PC-9 (cell line): ENCODE results near the gene CNTNAP2. TPM values are rescaled to one million over a fixed set of nuclear protein-coding genes. Genes with fewer than 3 reads are reported as not detected.

Source experiments
- BruUV-seq: library from RNA; stranded (reverse); fragments of 400-500 nt; replicated peaks from 2 replicates; lab custom pipeline; 2021; lab: Mats Ljungman, UMichigan
- CTCF ChIA-PET: fragments of 300-600 bp; sonication (Branson Sonifier 250); formaldehyde crosslinking; loops from one replicate; lab custom pipeline; 2022; ENCODE audit warnings: antibody characterized with exemption; lab: Charles Lee
- POLR2A ChIA-PET: fragments of 300-600 bp; sonication (Branson Sonifier 250); formaldehyde crosslinking; loops from one replicate; lab custom pipeline; 2022; ENCODE audit warnings: antibody characterized with exemption; ENCODE audit not compliant: unreplicated experiment; lab: Charles Lee
- DNase-seq, 2 experiments: peaks; one replicate each; pipeline versions ENCODE4 v3.0.0 to v3.0.0-alpha.2; 2015 to 2022; ENCODE audit warnings: mixed read lengths in 1 of 2
- H2AFZ ChIP-seq: fragments of 200-600 bp; sonication (generic); 2 replicates; pipeline ENCODE4 v1.8.1; 2017; ENCODE audit warnings: antibody characterized with exemption
- H3F3A ChIP-seq: fragments of 200-600 bp; sonication (generic); 2 replicates; pipeline ENCODE4 v1.8.1; 2017; ENCODE audit warnings: antibody characterized with exemption, mild to moderate bottlenecking, low read depth; ENCODE audit not compliant: insufficient read depth
- H3K27ac ChIP-seq: fragments of 200-600 bp; sonication (generic); 2 replicates; pipeline ENCODE4 v1.6.1; 2016; ENCODE audit warnings: mixed run types
- H3K27me3 ChIP-seq: fragments of 200-600 bp; sonication (generic); 2 replicates; pipeline ENCODE4 v1.6.1; 2016; ENCODE audit warnings: low read depth, mixed run types; ENCODE audit not compliant: insufficient read depth
- H3K36me3 ChIP-seq: fragments of 200-600 bp; sonication (generic); 2 replicates; pipeline ENCODE4 v1.6.1; 2016; ENCODE audit warnings: low read depth, mixed run types
- H3K4me1 ChIP-seq: fragments of 200-600 bp; sonication (generic); replicated peaks from 2 replicates; pipeline ENCODE4 v1.6.1; 2016; ENCODE audit warnings: mixed run types; ENCODE audit not compliant: insufficient read depth
- H3K4me2 ChIP-seq: fragments of 200-600 bp; sonication (generic); 2 replicates; pipeline ENCODE4 v1.6.1; 2017; ENCODE audit warnings: mixed run types
- H3K4me3 ChIP-seq: fragments of 200-600 bp; sonication (generic); 2 replicates; pipeline ENCODE4 v1.6.1; 2016; ENCODE audit warnings: mixed run types
- H3K79me2 ChIP-seq: fragments of 200-600 bp; sonication (generic); 2 replicates; pipeline ENCODE4 v1.6.1; 2017; ENCODE audit warnings: low read depth, mixed run types
- H3K9me2 ChIP-seq: fragments of 200-600 bp; sonication (generic); 2 replicates; pipeline ENCODE4 v1.8.1; 2017; ENCODE audit warnings: mild to moderate bottlenecking; ENCODE audit not compliant: insufficient read depth
- H3K9me3 ChIP-seq: fragments of 200-600 bp; sonication (generic); 2 replicates; pipeline ENCODE4 v1.8.1; 2016; ENCODE audit warnings: low read depth; ENCODE audit not compliant: insufficient read depth
- H4K20me1 ChIP-seq: fragments of 200-600 bp; sonication (generic); 2 replicates; pipeline ENCODE4 v1.8.1; 2017; ENCODE audit not compliant: insufficient read depth
- EZH2 ChIP-seq: fragments of 200-600 bp; sonication (generic); IDR thresholded peaks from 2 replicates; pipeline ENCODE4 v1.8.0; 2017; ENCODE audit warnings: antibody characterized with exemption, low read depth
- intact Hi-C: fragments of 100-400 bp; cut with micrococcal nuclease; formaldehyde crosslinking; loops from one replicate; pipeline ENCODE4 v1.10.0; 2022; ENCODE audit not compliant: unreplicated experiment
- total RNA-seq: library from RNA; stranded (reverse); gene quantifications from 2 replicates; pipeline ENCODE4 v1.2.3, GENCODE V29; 2021
- TF ChIP-seq, protein P1 (sequence below): fragments of 200-600 bp; sonication (generic); conservative IDR thresholded peaks from 2 replicates; pipeline ENCODE4 v1.6.1; 2017; ENCODE audit warnings: mixed run types, antibody characterized with exemption, mild to moderate bottlenecking, moderate library complexity

The CNTNAP2 gene
- total RNA-seq, 1 experiment from 2014 or later, result not detected

DNA sequence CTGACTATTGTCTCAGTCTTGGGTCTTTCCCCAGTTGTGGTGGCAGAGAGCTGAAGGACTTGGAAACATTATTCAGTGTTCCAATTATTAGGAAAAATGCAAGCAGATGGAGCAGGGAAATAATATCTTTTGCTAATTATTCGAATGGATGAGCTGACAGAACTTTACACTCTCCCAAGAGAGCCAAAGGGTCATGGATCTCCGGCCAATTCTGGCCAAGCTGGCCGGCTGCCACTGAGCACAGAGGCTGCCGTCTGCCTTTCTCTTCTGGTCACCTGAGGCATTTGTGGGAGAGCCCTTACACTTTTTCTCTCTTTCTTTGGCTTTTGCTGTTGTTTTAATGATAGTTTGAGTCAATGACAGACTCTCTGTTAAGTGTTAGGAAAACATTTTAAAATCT lies 22.2 kb upstream of the CNTNAP2 start:
- H4K20me1 ChIP-seq, result no peaks in the 10 kb centered on the region
- intact Hi-C loops, result no loop called here
- no peak overlapping the region for H3K4me3 ChIP-seq
- H3K36me3 ChIP-seq, result no peaks in the 10 kb centered on the region
- H3K27ac ChIP-seq, result no peak overlapping the region
- H3K4me1 ChIP-seq, result no peaks in the 10 kb centered on the region
- ChIA-PET CTCF (no interaction called here), POLR2A (no interaction called here)
- TF ChIP-seq, protein P1, sequence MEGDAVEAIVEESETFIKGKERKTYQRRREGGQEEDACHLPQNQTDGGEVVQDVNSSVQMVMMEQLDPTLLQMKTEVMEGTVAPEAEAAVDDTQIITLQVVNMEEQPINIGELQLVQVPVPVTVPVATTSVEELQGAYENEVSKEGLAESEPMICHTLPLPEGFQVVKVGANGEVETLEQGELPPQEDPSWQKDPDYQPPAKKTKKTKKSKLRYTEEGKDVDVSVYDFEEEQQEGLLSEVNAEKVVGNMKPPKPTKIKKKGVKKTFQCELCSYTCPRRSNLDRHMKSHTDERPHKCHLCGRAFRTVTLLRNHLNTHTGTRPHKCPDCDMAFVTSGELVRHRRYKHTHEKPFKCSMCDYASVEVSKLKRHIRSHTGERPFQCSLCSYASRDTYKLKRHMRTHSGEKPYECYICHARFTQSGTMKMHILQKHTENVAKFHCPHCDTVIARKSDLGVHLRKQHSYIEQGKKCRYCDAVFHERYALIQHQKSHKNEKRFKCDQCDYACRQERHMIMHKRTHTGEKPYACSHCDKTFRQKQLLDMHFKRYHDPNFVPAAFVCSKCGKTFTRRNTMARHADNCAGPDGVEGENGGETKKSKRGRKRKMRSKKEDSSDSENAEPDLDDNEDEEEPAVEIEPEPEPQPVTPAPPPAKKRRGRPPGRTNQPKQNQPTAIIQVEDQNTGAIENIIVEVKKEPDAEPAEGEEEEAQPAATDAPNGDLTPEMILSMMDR, result no peak
- TF ChIP-seq EZH2, result no peak
- no peaks in the 10 kb centered on the region for H3K9me3 ChIP-seq
- H3K79me2 ChIP-seq, result no peaks in the 10 kb centered on the region
- H3K9me2 ChIP-seq, result no peaks in the 10 kb centered on the region
- no peaks in the 10 kb centered on the region for H3F3A ChIP-seq
- no peak overlapping the region for H3K4me2 ChIP-seq
- no peaks in the 10 kb centered on the region for H3K27me3 ChIP-seq
- DNase-seq, result no peak
- no TSS peak for BruUV-seq
- no peak overlapping the region for H2AFZ ChIP-seq

DNA sequence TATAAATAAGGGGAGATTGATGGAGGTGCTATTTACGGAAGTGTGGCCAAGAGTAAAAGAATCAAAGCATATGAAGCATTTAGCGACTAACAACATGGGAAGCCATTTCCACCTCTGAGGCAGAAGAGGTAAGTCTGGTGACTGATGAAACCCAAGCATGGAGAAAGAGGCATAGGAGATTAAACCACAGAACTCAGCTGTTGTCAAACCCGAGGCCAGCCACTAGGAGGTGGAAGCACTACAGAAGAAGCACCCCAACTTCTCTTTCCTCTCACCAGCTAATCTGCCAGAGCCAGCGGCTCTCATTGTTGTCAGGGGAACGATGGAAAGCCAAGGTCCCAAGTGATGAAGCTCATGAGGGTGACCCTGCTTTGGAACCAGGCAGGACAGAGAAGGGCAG lies 19.6 kb upstream of the CNTNAP2 start:
- Histone ChIP-seq H3K9me3 (no peaks in the 10 kb centered on the region), H3K4me3 (no peak overlapping the region), H3K79me2 (no peaks in the 10 kb centered on the region), H3K27me3 (no peaks in the 10 kb centered on the region), H3K4me1 (no peaks in the 10 kb centered on the region), H4K20me1 (no peaks in the 10 kb centered on the region), H3F3A (no peaks in the 10 kb centered on the region), H3K36me3 (no peaks in the 10 kb centered on the region), H2AFZ (no peak overlapping the region), H3K27ac (no peak overlapping the region), H3K4me2 (no peak overlapping the region), H3K9me2 (no peaks in the 10 kb centered on the region)
- DNase-seq, result no peak
- BruUV-seq, result no TSS peak
- POLR2A ChIA-PET, result no interaction called here
- intact Hi-C loops, result no loop called here
- TF ChIP-seq EZH2, result no peak
- TF ChIP-seq, protein P1, result 0 out of 2 replicates have a peak, but pooled peaks have one; percentile 22
- CTCF ChIA-PET, result no interaction called here

DNA sequence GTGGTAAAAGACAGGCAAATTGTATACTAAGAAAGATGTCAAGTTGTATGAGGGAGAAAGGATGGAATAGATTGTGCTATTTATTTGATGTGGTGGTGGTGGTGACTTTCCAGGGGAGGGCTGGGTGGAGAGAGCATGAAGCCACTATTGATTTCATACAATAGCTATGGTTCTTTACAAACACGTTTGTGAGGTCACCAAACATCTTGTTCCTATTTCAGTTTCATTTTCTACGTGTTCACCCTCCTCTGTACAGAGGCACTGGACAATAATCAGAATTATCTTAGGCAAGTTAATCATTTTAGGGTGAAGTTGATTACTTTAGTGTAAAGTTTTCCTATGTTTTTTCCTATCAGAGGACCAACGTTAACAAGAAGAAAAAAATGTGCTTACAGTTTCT lies 10.3 kb upstream of the CNTNAP2 start:
- H3K79me2 ChIP-seq, result no peaks in the 10 kb centered on the region
- H3F3A ChIP-seq, result no peaks in the 10 kb centered on the region
- no peak overlapping the region for H2AFZ ChIP-seq
- no peaks in the 10 kb centered on the region for H4K20me1 ChIP-seq
- ChIA-PET POLR2A (no interaction called here), CTCF (no interaction called here)
- intact Hi-C loops, result no loop called here
- no TSS peak for BruUV-seq
- TF ChIP-seq EZH2, result no peak
- TF ChIP-seq, protein P1, result no peak
- H3K4me1 ChIP-seq, result no peaks in the 10 kb centered on the region
- H3K27me3 ChIP-seq, result no peaks in the 10 kb centered on the region
- no peaks in the 10 kb centered on the region for H3K9me2 ChIP-seq
- H3K36me3 ChIP-seq, result no peaks in the 10 kb centered on the region
- H3K4me2 ChIP-seq, result no peak overlapping the region
- DNase-seq, result no peak
- no peaks in the 10 kb centered on the region for H3K9me3 ChIP-seq
- no peak overlapping the region for H3K4me3 ChIP-seq
- H3K27ac ChIP-seq, result no peak overlapping the region
